HG03460 (cell line): ENCODE measurements around the gene CEP85L.

Source experiments
- ATAC-seq: cut with Tn5 transposase; IDR thresholded peaks from one replicate; pipeline ENCODE4 v1.9.1; 2021; ENCODE audit not compliant: unreplicated experiment

Gene CEP85L

DNA sequence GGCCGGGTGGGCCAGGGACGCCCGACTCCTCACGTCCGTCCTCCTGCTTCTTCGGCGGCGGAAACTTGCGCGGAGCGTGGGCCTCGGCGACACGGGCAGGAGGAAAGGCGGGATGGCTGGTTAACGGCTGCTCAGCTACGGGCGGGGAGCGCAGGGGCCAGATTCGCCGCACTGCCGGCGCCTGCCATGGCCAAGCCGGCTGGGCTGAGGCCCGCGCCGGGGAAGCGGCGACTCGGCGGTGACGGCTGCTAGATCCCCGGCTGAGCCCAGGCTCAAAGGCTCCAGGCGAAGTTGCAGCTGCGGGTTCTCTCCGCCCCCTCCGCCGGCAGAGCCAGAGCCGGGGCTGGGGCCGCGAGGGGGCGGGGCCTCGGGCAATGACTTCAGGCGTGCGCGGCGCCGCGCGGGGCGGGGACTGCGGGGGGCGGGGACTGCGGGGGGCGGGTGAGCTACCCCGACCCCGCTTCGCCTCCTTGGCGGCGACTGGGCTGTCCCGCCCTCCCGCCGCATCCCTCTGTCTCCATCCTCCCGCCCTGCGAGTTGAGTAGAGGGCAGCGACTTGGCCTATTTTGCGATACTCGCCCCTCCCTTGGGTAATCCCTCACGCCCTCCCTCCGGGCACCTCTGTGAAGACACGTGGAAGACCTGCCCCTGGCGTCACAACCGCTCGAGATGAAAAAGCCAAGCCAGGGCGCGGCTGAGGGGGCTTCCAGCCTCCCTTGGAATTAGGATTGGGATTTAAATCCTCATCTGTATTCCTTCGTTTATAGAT lies at the start of gene CEP85L:
TSS of gene CEP85L (minus strand) at position 310 of the 769 bp plus-strand sequence. CDS start 322 bp downstream, outside the sequence.
- ATAC-seq: peak; percentile 88

DNA sequence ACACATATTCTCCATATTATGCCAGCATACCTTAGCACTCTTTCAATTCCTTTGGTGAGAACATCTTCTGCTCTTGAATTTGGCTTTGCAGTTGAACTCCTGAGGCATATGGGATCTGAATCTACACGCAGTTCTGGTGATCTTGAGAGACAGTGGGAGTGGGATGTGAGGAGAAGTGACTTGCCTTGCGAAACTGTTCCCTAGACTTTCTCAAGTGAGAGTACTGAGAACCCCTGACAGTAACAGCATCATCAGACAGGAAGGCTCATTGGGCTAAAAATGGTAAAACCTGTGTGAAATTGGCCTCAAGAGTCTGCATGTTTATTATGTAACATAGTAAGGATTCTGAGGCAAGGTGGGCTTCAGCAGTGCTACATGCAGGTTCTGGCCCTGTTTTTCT lies 49.1 kb upstream of the CEP85L start:
- no peak for ATAC-seq

DNA sequence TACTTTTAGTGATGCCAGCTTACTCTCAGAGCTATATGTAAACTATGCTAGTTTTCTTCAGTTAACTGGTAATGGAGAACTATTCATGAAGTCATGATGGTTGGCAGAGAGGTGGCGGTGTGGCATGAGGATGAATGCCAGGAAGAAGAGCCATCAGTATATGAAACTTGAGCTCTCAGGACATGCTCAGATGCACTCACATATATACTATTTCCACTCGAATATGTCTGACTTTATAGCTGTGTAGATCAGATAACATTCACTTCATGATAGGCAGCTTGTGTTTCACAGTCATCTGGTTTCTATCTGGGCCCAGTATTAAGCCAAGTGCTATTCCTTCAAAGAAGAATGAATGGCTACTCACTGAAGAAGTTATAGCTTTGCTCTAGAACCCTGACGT lies 46.2 kb upstream of the CEP85L start:
- ATAC-seq: no peak

DNA sequence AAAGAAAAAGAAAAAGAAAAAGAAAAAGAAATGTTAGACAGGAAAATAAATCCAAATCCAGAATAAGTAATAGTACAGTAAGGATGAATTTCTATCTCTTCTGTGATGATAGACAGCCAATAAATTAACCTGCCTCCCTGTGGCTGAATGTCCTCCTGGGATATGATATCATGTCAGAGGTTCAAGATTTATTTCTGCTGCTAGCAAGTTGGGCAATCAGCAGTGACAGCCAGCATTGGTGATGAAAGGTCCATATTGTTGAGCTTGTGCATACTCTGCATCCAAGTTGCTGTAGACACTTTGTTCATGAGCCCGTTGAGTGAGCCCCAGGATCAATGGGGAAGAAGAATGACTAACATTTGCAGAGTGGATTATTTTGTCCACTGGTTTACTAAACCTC lies 44.9 kb upstream of the CEP85L start:
- no peak for ATAC-seq

DNA sequence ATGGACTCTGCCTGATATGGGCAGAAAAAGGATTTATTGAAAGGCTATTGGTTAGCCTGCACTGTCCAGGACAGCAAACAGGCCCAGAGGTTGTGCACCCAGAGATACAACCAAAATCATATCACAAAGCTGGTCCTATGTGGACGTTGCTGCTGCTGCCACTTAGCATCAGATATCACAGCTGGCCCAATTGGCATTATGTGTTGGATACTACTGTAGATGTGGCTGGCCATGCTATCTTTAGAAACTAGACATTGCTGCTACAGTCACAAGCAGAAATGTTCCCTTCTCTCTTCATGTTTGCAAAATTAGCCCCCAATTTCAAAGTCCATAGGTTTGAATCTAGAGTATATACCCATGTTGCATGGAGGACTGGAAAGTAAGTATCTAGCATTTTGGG lies 42.2 kb upstream of the CEP85L start:
- ATAC-seq: no peak

- ATAC-seq: no peak
Observed at GRCh38 chr6:118685823-118686449, 34.5 kb upstream of the CEP85L start.

DNA sequence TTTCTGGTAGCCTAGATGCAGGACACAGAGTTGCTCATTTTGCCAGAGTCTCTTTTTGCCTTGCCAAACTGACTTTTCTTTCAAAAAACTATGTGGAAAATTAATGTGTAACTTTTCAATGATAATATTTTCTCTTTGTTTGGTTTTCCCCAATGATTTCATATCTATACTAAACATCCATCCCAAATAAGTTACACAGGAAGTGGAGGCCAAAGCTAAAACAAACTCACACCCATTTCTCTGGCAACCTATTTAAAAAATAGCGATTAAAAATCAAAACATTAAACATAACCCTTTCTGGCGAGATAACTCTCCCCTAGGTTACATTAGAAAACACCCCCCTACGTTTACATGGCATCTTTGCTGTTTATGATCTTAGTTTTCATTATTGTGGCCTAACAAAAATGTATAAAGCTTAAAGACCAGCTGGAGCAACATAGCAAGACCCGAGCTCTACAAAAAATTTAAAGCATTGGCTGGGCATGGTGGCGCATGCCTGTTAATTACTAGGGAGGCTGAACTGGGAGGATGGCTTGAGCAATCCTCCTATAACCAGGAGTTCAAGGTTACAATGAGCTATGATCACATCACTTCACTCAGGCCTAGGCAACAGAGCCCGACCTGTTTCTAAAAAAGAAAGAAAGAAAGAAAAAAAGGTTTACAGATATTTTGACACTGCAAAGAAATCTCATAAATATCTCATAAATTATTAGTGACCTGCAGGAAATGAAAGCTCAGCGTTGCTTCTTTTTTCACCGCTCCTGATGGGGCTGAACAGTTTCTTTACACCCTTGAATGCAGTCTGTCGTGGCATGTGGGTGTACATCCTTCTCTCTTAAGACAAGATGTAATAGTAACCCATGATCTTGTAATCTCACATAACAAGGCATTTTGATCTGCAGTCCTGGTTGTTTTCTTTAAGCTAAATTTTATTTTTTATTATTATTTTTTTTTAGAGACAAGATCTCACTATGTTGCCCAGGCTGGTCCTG lies 32.8 kb upstream of the CEP85L start:
- ATAC-seq: no peak

GRCh38 chr6:118680452-118681095 lies 29.2 kb upstream of the CEP85L start:
- no peak for ATAC-seq

- no peak for ATAC-seq
Observed at GRCh38 chr6:118679327-118679901, 28.0 kb upstream of the CEP85L start.

DNA sequence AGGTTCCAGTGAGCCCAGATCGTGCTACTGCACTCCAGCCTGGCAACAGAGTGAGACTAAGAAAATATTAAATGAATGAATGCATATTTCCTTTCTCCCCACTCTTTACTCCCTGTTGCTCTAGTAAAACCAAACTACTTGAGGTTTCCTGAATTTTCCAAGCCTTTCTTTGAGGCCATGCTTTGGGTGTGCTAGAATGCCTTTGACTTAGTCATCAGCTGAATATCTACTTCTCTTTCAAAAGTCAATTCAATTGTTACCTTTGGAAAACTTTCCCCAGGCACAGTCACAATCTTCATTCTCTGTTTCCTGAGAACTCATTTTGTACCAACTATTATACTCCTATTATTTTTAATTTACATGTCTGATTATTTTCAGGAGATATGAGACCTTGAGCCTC lies 27.5 kb upstream of the CEP85L start:
- ATAC-seq: no peak

DNA sequence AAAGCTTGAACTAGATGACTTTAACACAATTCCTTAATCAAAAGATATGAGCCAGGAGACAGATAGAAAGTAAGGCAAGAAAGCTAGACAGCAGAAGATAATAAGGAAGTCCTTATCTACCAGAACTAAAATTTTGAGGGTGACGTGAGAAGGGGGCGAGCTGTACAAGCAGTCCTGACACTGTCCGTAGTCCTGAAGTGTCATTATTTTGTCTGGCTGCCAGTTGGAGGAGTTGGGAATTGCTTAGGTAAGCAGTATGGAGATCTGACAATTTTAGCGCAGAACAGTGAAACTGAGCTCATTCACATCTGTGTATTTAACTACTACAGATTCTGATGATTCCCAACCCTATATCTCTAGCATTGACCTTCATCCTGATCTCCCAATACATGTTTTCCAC lies 25.8 kb upstream of the CEP85L start:
- no peak for ATAC-seq

DNA sequence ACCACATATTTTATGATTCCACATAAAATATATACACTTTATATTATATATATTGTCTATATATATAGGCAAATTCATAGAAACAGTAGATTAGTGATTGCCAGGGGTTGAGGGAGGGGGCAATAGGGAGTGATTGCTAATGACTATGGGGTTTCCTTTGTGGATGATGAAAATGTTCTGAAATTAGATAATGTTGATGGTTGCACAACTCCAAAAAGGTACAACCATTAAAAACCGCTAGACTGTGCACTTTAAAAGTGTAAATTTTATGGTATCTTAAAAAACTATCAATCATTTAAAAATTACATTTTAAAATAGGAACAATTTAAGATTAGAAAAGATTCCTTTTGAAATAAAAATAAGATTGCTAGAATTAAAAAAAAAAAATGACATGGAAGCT lies 23.8 kb upstream of the CEP85L start:
- no peak for ATAC-seq

GRCh38 chr6:118674772-118675171 lies 23.4 kb upstream of the CEP85L start:
- no peak for ATAC-seq

DNA sequence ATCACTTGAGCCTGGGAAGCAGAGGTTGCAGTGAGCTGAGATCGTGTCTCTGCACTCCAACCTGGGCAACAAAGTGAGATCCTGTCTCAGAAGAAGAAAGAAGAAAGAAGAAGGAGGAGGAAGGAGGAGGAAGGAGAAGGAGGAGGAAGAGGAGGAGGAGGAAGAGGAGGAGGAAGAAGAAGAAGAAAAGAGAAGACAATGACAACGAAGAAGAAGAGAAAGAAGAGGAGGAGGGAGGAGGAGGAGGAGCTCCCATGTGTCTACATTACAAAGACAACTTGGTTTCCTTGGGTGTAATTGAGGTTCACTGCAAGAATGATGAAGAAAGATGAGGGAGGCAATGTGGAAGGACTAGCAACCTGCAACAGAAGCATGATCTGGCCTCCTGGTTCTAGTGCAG lies 21.3 kb upstream of the CEP85L start:
- no peak for ATAC-seq

- ATAC-seq: no peak
Observed at GRCh38 chr6:118669561-118669960, 18.2 kb upstream of the CEP85L start.

DNA sequence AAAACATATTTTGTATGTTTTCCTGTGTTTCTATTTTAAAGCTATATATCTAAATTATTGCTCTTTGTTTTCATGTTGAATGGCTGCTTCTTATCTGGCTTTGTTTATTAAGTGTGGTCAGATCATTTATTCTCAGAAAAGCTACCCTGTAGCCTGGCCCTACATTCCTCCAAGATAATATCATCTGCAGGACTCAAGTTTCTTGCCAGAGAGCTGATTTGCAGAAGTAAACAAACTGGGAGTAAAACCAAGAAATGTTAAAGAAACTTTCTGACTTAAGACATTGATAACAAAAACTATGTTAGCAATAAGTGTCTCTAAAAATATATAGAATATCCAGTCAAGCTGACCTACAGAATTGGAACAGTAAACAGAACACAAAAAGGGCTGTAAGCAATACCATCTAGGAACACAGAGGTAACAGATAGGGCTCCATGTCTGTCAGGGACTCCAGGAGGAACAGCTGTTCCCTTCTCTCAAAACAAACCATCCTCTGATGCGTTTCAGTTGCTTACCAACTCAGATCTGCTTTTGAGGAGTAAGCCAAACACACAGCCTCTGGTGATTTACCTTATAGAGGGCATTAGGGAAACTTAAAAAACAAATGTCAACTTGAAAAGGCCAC lies 17.5 kb upstream of the CEP85L start:
- ATAC-seq: no peak

GRCh38 chr6:118667988-118668387 lies 16.6 kb upstream of the CEP85L start:
- ATAC-seq: no peak

GRCh38 chr6:118665011-118665410 lies 13.6 kb upstream of the CEP85L start:
- peak; percentile 43 for ATAC-seq

- no peak for ATAC-seq
Observed at GRCh38 chr6:118663993-118664985, 12.9 kb upstream of the CEP85L start.
